ENCODE results near the gene USH2A.

- TF ChIP-seq POLR2AphosphoS5 (IDR thresholded peaks at IDR 0.05) (no peak), CTCF (IDR thresholded peaks at IDR 0.05) (no peak), POLR2A (IDR thresholded peaks at IDR 0.05) (no peak)
These were observed 365.3 kb downstream of the USH2A start for GRCh38 chr1:216057947-216058346.

Measured in gastroesophageal sphincter (tissue), 3 donors.